Measurements from ENCODE around the gene SCN2A. TPM values are rescaled to one million over a fixed set of nuclear protein-coding genes. Genes with fewer than 3 reads are reported as not detected.

SCN2A gene
- total RNA-seq, 1 donor from 2014 or later, result 0.35 TPM

GRCh38 chr2:165401285-165401852 lies 162.2 kb downstream of the SCN2A start:
- DNase-seq (no peak), ATAC-seq (peak; percentile 58 to 63)
- Histone ChIP-seq H3K27me3 (ENCODE audit: low read depth) (no peaks in the 10 kb centered on the region), H3K36me3 (no peaks in the 10 kb centered on the region), H3K4me3 (no peak overlapping the region), H3K4me1 (no peaks in the 10 kb centered on the region), H3K9me3 (no peaks in the 10 kb centered on the region), H3K27ac (no peak overlapping the region)
- intact Hi-C loops (cut with DNase I), result loop anchor here (10.0 kb wide), 1 partner anchor 293 kb away; no protein-coding TSS in a partner anchor
- TF ChIP-seq CTCF (IDR thresholded peaks at IDR 0.05), result peak; percentile 68

GRCh38 chr2:165402162-165402561 lies 162.9 kb downstream of the SCN2A start:
- no peak for TF ChIP-seq CTCF (IDR thresholded peaks at IDR 0.05)
- no peaks in the 10 kb centered on the region for H3K9me3 ChIP-seq
- ATAC-seq (no peak), DNase-seq (no peak)
- H3K4me1 ChIP-seq, result no peaks in the 10 kb centered on the region
- H3K4me3 ChIP-seq, result no peak overlapping the region
- no peak overlapping the region for H3K27ac ChIP-seq
- no peaks in the 10 kb centered on the region for H3K36me3 ChIP-seq
- H3K27me3 ChIP-seq (ENCODE audit: low read depth), result no peaks in the 10 kb centered on the region
- intact Hi-C loops (cut with DNase I), result loop anchor here (10.0 kb wide), 1 partner anchor 293 kb away; no protein-coding TSS in a partner anchor

GRCh38 chr2:165406173-165406572 lies 167.0 kb downstream of the SCN2A start:
- no peak for TF ChIP-seq CTCF (IDR thresholded peaks at IDR 0.05)
- no peaks in the 10 kb centered on the region for H3K9me3 ChIP-seq
- no peak for ATAC-seq
- H3K27ac ChIP-seq, result no peak overlapping the region
- H3K36me3 ChIP-seq, result no peaks in the 10 kb centered on the region
- no peak for DNase-seq
- H3K4me3 ChIP-seq, result no peak overlapping the region
- intact Hi-C loops (cut with DNase I), result loop anchor here (10.0 kb wide), 1 partner anchor 289 kb away; no protein-coding TSS in a partner anchor
- H3K4me1 ChIP-seq, result no peaks in the 10 kb centered on the region
- no peaks in the 10 kb centered on the region for H3K27me3 ChIP-seq (ENCODE audit: low read depth)

GRCh38 chr2:165407466-165407865 lies 168.3 kb downstream of the SCN2A start:
- Histone ChIP-seq H3K4me3 (no peak overlapping the region), H3K4me1 (no peaks in the 10 kb centered on the region), H3K27me3 (ENCODE audit: low read depth) (no peaks in the 10 kb centered on the region), H3K36me3 (no peaks in the 10 kb centered on the region), H3K27ac (no peak overlapping the region), H3K9me3 (no peaks in the 10 kb centered on the region)
- ATAC-seq, result no peak
- DNase-seq, result no peak
- no peak for TF ChIP-seq CTCF (IDR thresholded peaks at IDR 0.05)
- intact Hi-C loops (cut with DNase I), result loop anchor here (10.0 kb wide), 1 partner anchor 287 kb away; no protein-coding TSS in a partner anchor

- intact Hi-C loops (cut with DNase I), result loop anchor here (10.0 kb wide), 1 partner anchor 287 kb away; no protein-coding TSS in a partner anchor
- Histone ChIP-seq H3K4me3 (no peak overlapping the region), H3K27ac (no peak overlapping the region), H3K27me3 (ENCODE audit: low read depth) (no peaks in the 10 kb centered on the region), H3K36me3 (no peaks in the 10 kb centered on the region), H3K4me1 (no peaks in the 10 kb centered on the region), H3K9me3 (no peaks in the 10 kb centered on the region)
- TF ChIP-seq CTCF (IDR thresholded peaks at IDR 0.05), result no peak
- ATAC-seq (no peak), DNase-seq (no peak)
Observed at GRCh38 chr2:165408186-165408585, 169.0 kb downstream of the SCN2A start.
